Natural killer cell (primary cell): ENCODE measurements around the gene HOXA9. TPM values are rescaled to one million over a fixed set of nuclear protein-coding genes. Genes with fewer than 3 reads are reported as not detected.

Experiments used
- ATAC-seq, 3 donors: fragments of 150-1000 bp in 2 of 3; fragments of 200-7000 bp in 1 of 3; cut with Tn5 transposase; 1 replicate in 1 of 3; 2 replicates in 2 of 3; pipeline ENCODE4 v1.10.0; 2021; ENCODE audit warnings: mild to moderate bottlenecking in 2 of 3, moderate library complexity in 2 of 3
- DNase-seq, 2 donors: peaks; one replicate each; pipeline versions ENCODE4 v3.0.0 to v3.0.0-alpha.2; 2013 to 2021; ENCODE audit warnings: mixed read lengths in 1 of 2
- H3K27ac ChIP-seq: one replicate; pipeline ENCODE4 v1.5.1; 2013; ENCODE audit warnings: mild to moderate bottlenecking, low read length
- H3K27me3 ChIP-seq: one replicate; pipeline ENCODE4 v1.6.1; 2013; ENCODE audit warnings: low read length; ENCODE audit not compliant: control insufficient read depth, insufficient read depth
- H3K36me3 ChIP-seq: one replicate; pipeline ENCODE4 v1.6.1; 2013; ENCODE audit warnings: low read length; ENCODE audit not compliant: control insufficient read depth, insufficient read depth
- H3K4me1 ChIP-seq: one replicate; pipeline ENCODE4 v1.6.1; 2013; ENCODE audit warnings: low read length; ENCODE audit not compliant: control insufficient read depth, insufficient read depth
- H3K4me3 ChIP-seq: one replicate; pipeline ENCODE4 v1.5.1; 2013; ENCODE audit warnings: low read length
- H3K9me3 ChIP-seq: one replicate; pipeline ENCODE4 v1.6.1; 2013; ENCODE audit warnings: low read length; ENCODE audit not compliant: control insufficient read depth, insufficient read depth
- H3K27ac Mint-ChIP-seq, 2 donors: one replicate each; pipeline ENCODE4 v1.8.0; 2022; ENCODE audit warnings: mild to moderate bottlenecking in 2 of 2, mixed read lengths in 2 of 2, moderate library complexity in 1 of 2
- H3K27me3 Mint-ChIP-seq, 2 donors: one replicate each; pipeline ENCODE4 v1.8.0; 2022; ENCODE audit warnings: low read depth in 2 of 2, mixed read lengths in 2 of 2
- H3K36me3 Mint-ChIP-seq: one replicate; pipeline ENCODE4 v1.8.0; 2022; ENCODE audit warnings: mixed read lengths
- H3K4me1 Mint-ChIP-seq, 2 donors: one replicate each; pipeline ENCODE4 v1.8.0; 2022; ENCODE audit warnings: mixed read lengths in 2 of 2
- H3K4me3 Mint-ChIP-seq: one replicate; pipeline ENCODE4 v1.8.0; 2022; ENCODE audit warnings: mild to moderate bottlenecking, moderate library complexity, mixed read lengths
- H3K9me3 Mint-ChIP-seq, 2 donors: one replicate each; pipeline ENCODE4 v1.8.0; 2022; ENCODE audit warnings: mixed read lengths in 2 of 2
- WGBS: methylation state at CpG from one replicate; pipeline ENCODE4 v1.1.7; 2013; ENCODE audit warnings: missing lambda C conversion rate; ENCODE audit not compliant: insufficient coverage; 5-methylcytosine and 5-hydroxymethylcytosine counted together
- intact Hi-C: fragments of 100-400 bp; cut with micrococcal nuclease; formaldehyde crosslinking; loops from one replicate; pipeline ENCODE4 v1.14.2; 2022
- total RNA-seq, 4 donors: library from RNA; stranded (reverse); fragments of 120-200 nt in 1 of 4; gene quantifications; one replicate each; pipeline versions ENCODE4 v1.2.3 to v1.2.4, GENCODE V29; 2013 to 2022
- TF ChIP-seq, protein P1 (sequence below): fragments of 200-600 bp; IDR thresholded peaks from one replicate; pipeline ENCODE4 v1.8.0; 2022; ENCODE audit warnings: antibody characterized with exemption

Gene HOXA9
- total RNA-seq, 3 donors from 2014 or later (not counting 1 experiment from before 2014, with no cell fraction given): 0.39 to 4.6 (median 0.42) TPM

DNA sequence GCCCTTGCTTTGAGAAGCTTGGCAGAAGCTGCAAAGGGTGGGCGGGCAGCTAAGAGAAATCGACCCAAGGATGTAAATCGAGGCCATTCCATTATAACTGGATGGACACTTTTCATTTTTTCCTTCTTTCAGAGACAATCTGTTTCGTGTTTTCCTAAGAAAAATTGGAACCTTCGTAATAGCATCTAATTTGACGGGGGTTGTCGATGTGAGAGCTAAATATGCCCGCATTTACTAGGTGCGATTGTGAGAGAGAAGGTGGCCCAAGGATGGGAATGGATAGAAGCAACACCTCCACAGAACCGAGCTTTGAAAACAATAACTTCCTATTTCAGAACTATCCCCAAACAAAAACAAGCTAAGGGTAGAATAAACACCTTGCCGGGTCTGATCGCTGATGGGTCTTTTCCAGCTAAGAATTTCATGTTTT is 33.9 kb downstream of the HOXA9 start:
- H3K4me1 Mint-ChIP-seq: no peaks in the 10 kb centered on the region
- H3K4me3 ChIP-seq: peak overlapping the region; percentile 65
- H3K4me1 ChIP-seq: no peaks in the 10 kb centered on the region
- WGBS: 76% methylated on average over 11 of the region's 12 CpGs
- DNase-seq (no peak), ATAC-seq (no peak)
- H3K27me3 Mint-ChIP-seq: peaks cover 28 to 41% of the 10 kb centered on the region in 2 donors
- peak overlapping the region in 1 of 2 donors; percentile 45 for H3K27ac Mint-ChIP-seq
- TF ChIP-seq, protein P1, sequence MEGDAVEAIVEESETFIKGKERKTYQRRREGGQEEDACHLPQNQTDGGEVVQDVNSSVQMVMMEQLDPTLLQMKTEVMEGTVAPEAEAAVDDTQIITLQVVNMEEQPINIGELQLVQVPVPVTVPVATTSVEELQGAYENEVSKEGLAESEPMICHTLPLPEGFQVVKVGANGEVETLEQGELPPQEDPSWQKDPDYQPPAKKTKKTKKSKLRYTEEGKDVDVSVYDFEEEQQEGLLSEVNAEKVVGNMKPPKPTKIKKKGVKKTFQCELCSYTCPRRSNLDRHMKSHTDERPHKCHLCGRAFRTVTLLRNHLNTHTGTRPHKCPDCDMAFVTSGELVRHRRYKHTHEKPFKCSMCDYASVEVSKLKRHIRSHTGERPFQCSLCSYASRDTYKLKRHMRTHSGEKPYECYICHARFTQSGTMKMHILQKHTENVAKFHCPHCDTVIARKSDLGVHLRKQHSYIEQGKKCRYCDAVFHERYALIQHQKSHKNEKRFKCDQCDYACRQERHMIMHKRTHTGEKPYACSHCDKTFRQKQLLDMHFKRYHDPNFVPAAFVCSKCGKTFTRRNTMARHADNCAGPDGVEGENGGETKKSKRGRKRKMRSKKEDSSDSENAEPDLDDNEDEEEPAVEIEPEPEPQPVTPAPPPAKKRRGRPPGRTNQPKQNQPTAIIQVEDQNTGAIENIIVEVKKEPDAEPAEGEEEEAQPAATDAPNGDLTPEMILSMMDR: no peak
- H3K36me3 Mint-ChIP-seq: no peaks in the 10 kb centered on the region
- intact Hi-C loops: no loop called here
- no peaks in the 10 kb centered on the region for H3K27me3 ChIP-seq
- peak overlapping the region; percentile 65 for H3K4me3 Mint-ChIP-seq
- no peaks in the 10 kb centered on the region for H3K9me3 Mint-ChIP-seq
- H3K36me3 ChIP-seq: no peaks in the 10 kb centered on the region
- no peaks in the 10 kb centered on the region for H3K9me3 ChIP-seq
- H3K27ac ChIP-seq: peak overlapping the region; percentile 76

DNA sequence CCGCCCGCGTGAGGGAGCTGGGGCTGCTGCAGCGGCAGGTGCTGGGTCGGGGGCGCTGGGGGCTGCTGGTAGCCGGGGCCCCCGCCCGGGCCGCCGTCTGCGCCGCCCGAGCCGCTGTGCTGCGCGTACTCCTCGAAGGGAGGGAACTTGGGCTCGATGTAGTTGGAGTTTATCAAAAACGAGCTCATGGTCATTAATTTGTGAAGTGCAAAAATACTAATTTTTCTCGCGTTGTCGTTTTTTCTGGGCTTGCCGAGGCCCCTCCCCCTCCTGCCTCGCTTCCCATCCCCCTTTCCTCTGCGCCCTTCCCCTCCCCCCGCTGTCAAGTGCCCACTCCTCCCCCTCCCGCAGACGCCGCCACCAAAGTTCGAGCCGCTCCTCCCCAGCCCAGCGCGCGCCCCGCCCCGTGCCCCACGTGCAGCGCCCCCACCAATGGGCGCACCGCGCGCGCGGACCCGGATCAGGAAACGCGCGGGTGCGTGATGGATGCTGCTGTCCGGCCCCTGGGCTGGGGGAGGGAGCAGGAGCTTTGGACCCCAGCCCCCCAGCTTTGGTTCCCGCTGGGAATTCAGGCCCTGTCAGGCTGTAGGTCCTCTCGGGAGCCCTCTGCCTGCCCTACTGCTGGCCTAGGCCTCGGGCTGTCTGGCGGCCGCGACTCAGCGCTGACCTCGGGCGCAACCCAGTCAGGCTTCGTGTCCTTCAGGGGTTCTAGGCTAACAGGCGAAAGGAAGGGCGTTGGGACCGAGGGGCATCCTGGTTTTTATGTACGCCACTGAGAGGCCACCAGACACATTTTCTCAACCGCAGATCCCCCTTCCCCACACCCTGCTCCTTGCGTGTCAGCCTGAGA is 34.6 kb downstream of the HOXA9 start, which contains the start of gene HOXA4:
HOXA4 (minus strand) TSS at position 218 of the 850 bp plus-strand sequence; CDS start at position 194, 24 bp downstream.
- WGBS: 33% methylated on average over 66 of the region's 67 CpGs
- H3K27ac Mint-ChIP-seq: peak within 1 kb of the TSS in 1 of 2 donors; percentile 45

DNA sequence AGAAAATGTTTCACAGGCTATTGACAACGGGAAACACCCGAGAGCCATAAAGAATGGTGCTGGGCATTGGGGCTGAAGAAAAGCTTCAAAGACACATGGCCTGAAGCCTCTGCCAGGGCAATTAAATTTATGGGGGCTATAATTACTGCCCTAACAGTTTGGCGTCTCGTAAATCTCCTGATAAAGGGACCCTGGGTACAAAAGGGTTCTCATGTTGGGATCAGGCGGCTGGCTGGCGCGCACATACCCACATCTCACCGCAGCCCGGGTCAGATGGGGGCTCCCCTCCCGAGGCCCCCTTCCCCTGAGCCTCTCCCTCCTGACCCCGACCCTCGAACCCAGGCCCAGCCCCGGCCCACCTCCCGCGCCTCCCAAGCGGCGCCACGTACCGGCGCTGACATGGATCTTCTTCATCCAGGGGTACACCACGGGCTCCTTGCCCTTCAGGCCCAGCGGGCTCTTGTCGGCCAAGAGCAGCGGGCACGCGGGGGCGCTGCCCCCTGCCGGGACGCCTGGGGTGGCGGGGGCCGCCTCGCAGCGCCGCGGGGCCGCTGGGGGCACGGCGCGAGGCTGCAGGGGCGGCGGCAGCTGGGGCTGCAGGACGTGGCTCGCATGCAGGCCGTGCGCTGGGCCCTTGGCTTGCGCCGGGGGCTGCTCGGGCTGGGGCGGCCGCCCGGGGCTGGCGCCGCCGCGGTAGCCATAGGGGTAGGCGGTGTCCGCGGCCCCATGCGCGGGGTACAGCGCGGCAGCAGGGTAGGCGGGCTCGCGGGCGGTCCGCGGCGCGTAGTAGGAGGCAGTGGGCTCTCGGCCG is 35.4 kb downstream of the HOXA9 start:
- H3K36me3 ChIP-seq: no peaks in the 10 kb centered on the region
- TF ChIP-seq, protein P1: no peak
- Mint-ChIP-seq H3K27ac (no peak overlapping the region), H3K4me1 (no peaks in the 10 kb centered on the region), H3K27me3 (peaks cover 29 to 41% of the 10 kb centered on the region in 2 donors), H3K4me3 (peak overlapping the region; percentile 64), H3K36me3 (no peaks in the 10 kb centered on the region), H3K9me3 (no peaks in the 10 kb centered on the region)
- H3K27ac ChIP-seq: no peak overlapping the region
- no peak for DNase-seq
- H3K27me3 ChIP-seq: no peaks in the 10 kb centered on the region
- intact Hi-C loops: no loop called here
- 60% methylated on average over 72 of the region's 72 CpGs for WGBS
- H3K4me3 ChIP-seq: no peak overlapping the region
- H3K9me3 ChIP-seq: no peaks in the 10 kb centered on the region
- ATAC-seq: peak in 1 of 3 donors; percentile 34
- H3K4me1 ChIP-seq: no peaks in the 10 kb centered on the region

More for the DNA sequence above, 34.6 kb downstream of the HOXA9 start, which contains the start of gene HOXA4:
- intact Hi-C loops: no loop called here
- Histone ChIP-seq H3K27ac (peak within 1 kb of the TSS; percentile 76), H3K27me3 (no peaks in the 10 kb centered on the region), H3K4me1 (no peaks in the 10 kb centered on the region), H3K36me3 (no peaks in the 10 kb centered on the region), H3K4me3 (peak within 1 kb of the TSS; percentile 65), H3K9me3 (no peaks in the 10 kb centered on the region)
- TF ChIP-seq, protein P1: no peak
- DNase-seq: peak; percentile 51 to 69
- Mint-ChIP-seq H3K36me3 (no peaks in the 10 kb centered on the region), H3K4me1 (no peaks in the 10 kb centered on the region), H3K27me3 (peaks cover 26 to 41% of the 10 kb centered on the region in 2 donors), H3K4me3 (peak within 1 kb of the TSS; percentile 74), H3K9me3 (no peaks in the 10 kb centered on the region)
- peak; percentile 79 to 97 (median 96) for ATAC-seq
